ENCODE results near the gene RAB27B. TPM values are rescaled to one million over a fixed set of nuclear protein-coding genes. Genes with fewer than 3 reads are reported as not detected.

The RAB27B gene
- total RNA-seq, 4 donors from 2014 or later, result 0.19 to 0.98 (median 0.61) TPM

- TF ChIP-seq CTCF (IDR thresholded peaks at IDR 0.05; ENCODE audit: low read depth), result no peak
These were observed 2.6 kb downstream of the RAB27B start for GRCh38 chr18:54830866-54831265.

- no peak for TF ChIP-seq CTCF (IDR thresholded peaks at IDR 0.05; ENCODE audit: low read depth)
These were observed 7.7 kb downstream of the RAB27B start for GRCh38 chr18:54835944-54836343.

- TF ChIP-seq CTCF (IDR thresholded peaks at IDR 0.05; ENCODE audit: low read depth), result no peak
These were observed 15.0 kb downstream of the RAB27B start for GRCh38 chr18:54843314-54843713.

- no peak for TF ChIP-seq CTCF (IDR thresholded peaks at IDR 0.05; ENCODE audit: low read depth)
These were observed 17.5 kb downstream of the RAB27B start for GRCh38 chr18:54845787-54846186.

GRCh38 chr18:54848121-54848520 is 19.8 kb downstream of the RAB27B start:
- no peak for TF ChIP-seq CTCF (IDR thresholded peaks at IDR 0.05; ENCODE audit: low read depth)

- TF ChIP-seq CTCF (IDR thresholded peaks at IDR 0.05; ENCODE audit: low read depth), result no peak
These were observed 21.4 kb downstream of the RAB27B start for GRCh38 chr18:54849683-54850082.

- no peak for TF ChIP-seq CTCF (IDR thresholded peaks at IDR 0.05; ENCODE audit: low read depth)
These were observed 22.3 kb downstream of the RAB27B start for GRCh38 chr18:54850598-54850997.

All from subcutaneous adipose tissue (tissue), 4 donors.